ENCODE results near the gene SLC25A22. TPM values are rescaled to one million over a fixed set of nuclear protein-coding genes. Genes with fewer than 3 reads are reported as not detected.

SLC25A22 gene
- total RNA-seq, 3 donors from 2014 or later: 2.7 to 11.5 (median 4.7) TPM

DNA sequence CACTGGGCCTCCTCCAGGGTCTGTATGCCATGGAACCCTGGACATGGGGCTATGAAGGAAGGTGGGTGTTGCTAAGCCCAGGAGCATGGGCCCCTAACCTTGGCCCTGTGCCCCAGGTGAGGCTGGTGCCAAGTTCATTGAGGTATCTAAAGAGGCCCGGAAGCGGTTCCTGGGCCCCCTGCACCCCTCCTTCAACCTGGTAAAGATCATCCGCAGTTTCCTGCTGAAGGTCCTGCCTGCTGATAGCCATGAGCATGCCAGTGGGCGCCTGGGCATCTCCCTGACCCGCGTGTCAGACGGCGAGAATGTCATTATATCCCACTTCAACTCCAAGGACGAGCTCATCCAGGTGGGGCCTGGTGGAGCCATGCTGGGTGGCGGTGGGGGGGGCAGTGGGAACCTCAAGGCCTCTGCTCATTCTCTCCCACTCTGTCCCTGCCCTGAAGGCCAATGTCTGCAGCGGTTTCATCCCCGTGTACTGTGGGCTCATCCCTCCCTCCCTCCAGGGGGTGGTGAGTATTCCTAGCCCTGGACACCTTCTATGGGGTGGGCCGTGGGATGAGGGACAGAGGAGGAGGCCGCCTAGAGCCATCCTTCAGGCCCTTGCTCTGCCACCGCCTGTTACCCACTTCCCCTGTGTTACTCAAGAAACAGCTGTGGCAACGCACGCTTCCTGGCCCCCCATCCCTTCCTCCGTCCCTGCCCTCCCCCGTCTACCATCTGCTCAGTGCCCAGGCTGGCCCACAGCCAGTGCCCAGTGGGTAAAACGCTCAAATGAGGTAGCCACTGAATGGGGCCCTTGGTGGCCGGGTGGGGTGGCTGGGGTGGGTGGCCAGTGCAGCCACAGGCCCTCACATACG lies 23.7 kb upstream of the SLC25A22 start:
- H3K27me3 ChIP-seq: no peaks in the 10 kb centered on the region
- H3K4me3 ChIP-seq: peak overlapping the region; percentile 82 to 100 (median 94)
- intact Hi-C loops (cut with DNase I; ENCODE audit: low total_unique reads): no loop called here
- H3K9me3 ChIP-seq: no peaks in the 10 kb centered on the region
- H3K27ac ChIP-seq: peak overlapping the region; percentile 98 to 100
- peaks cover 12 to 38% of the 10 kb centered on the region in 2 donors for H3K4me1 ChIP-seq
- H3K36me3 ChIP-seq: peaks cover 9% of the 10 kb centered on the region
- TF ChIP-seq POLR2A (IDR thresholded peaks at IDR 0.05): no peak
- TF ChIP-seq POLR2AphosphoS5 (IDR thresholded peaks at IDR 0.05): no peak
- TF ChIP-seq, protein P1, sequence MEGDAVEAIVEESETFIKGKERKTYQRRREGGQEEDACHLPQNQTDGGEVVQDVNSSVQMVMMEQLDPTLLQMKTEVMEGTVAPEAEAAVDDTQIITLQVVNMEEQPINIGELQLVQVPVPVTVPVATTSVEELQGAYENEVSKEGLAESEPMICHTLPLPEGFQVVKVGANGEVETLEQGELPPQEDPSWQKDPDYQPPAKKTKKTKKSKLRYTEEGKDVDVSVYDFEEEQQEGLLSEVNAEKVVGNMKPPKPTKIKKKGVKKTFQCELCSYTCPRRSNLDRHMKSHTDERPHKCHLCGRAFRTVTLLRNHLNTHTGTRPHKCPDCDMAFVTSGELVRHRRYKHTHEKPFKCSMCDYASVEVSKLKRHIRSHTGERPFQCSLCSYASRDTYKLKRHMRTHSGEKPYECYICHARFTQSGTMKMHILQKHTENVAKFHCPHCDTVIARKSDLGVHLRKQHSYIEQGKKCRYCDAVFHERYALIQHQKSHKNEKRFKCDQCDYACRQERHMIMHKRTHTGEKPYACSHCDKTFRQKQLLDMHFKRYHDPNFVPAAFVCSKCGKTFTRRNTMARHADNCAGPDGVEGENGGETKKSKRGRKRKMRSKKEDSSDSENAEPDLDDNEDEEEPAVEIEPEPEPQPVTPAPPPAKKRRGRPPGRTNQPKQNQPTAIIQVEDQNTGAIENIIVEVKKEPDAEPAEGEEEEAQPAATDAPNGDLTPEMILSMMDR (IDR thresholded peaks at IDR 0.05): no peak
- DNase-seq (ENCODE audit: low spot score in 2 of 2): no peak

DNA sequence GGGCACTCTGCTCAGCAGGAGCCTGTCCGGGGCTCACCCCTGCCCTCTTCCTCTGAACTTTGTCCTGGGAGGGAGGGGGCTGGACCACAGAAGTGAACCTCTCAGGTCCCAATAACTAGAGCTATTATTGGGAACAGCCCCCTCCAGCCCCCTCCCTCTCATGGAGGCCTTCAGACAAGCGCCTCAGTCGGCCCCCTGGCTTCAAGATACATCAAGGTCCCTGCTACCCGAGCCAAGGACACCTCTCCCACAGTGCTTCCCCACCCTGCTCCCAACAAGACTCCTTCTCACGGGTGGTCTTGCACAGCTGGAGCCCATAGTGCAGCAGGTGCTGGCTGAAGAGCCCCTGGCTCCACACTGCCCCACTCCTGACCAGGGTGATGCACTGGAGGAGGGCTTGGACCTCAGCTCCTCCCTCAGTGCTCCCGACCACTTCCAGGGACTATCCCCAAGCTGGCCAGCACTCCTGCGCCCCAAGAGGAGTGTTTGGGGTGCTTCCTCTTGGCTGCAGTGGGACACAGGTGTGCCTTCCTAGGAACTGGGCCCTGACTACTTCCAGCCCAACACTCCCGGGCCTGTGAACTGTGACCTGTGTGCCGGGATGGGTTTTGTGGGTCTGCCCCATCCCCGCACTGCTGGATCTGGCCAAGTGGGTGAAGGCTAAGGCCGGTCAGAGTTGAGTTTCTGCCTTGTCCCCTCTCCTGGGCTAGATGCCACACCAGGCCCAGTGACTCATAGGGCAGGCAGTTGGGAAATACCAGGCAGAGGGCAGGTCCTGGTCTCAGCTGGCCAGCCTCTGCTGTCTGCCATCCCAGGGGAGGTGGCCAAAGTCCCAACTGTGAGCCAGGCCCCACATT lies 22.8 kb upstream of the SLC25A22 start:
- H3K27ac ChIP-seq: peak overlapping the region; percentile 98 to 100
- TF ChIP-seq POLR2A (IDR thresholded peaks at IDR 0.05) (no peak), POLR2AphosphoS5 (IDR thresholded peaks at IDR 0.05) (peak in 2 of 3 donors; percentile 30 to 87)
- TF ChIP-seq, protein P1 (IDR thresholded peaks at IDR 0.05): peak in 1 of 3 donors; percentile 11
- peak overlapping the region; percentile 82 to 100 (median 94) for H3K4me3 ChIP-seq
- peak; percentile 85 to 87 for DNase-seq (ENCODE audit: low spot score in 2 of 2)
- no peaks in the 10 kb centered on the region for H3K27me3 ChIP-seq
- H3K9me3 ChIP-seq: no peaks in the 10 kb centered on the region
- H3K36me3 ChIP-seq: peaks cover 9% of the 10 kb centered on the region
- peaks cover 12 to 38% of the 10 kb centered on the region in 2 donors for H3K4me1 ChIP-seq
- intact Hi-C loops (cut with DNase I; ENCODE audit: low total_unique reads): no loop called here

DNA sequence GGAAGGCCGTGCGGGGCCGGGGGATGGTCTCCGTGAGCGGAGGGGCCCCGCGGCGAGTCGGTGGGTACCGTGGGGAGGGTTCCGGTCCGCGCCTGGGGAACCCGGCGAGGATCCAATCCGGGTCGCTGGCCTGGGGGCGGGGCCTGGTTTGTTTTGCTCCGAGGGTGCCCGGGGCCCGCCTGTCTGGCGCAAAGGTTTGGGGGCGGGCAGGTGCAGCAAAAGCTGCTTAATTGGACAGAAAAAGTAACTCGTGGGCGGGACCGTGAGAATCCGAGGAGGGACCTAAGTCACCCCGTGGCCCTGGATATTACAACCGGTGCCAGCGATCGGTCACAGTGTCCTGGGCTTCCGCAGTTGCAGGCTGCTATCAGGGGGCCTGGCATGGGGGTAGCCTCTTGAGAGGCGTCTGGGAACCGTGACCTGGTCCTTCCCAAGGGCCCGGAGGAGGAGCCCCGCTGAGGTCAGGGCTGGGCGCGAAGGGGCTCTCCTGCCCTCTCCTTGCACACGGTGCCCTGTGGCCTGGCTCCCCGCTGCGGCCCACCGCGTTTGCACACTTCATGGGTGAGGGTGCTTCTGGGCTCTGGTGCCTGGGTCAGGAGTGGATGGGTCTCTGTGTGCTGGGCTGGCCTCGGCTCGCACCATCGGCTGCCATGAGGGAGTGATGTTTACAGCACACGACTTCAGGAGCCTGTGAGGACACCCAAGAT lies 22.0 kb upstream of the SLC25A22 start:
- Histone ChIP-seq H3K4me3 (peak overlapping the region; percentile 82 to 100 (median 94)), H3K36me3 (peaks cover 9% of the 10 kb centered on the region), H3K27ac (peak overlapping the region; percentile 98 to 100), H3K9me3 (no peaks in the 10 kb centered on the region), H3K4me1 (peaks cover 12 to 32% of the 10 kb centered on the region in 2 donors), H3K27me3 (no peaks in the 10 kb centered on the region)
- DNase-seq (ENCODE audit: low spot score in 2 of 2): peak; percentile 87 to 91
- no peak for TF ChIP-seq POLR2A (IDR thresholded peaks at IDR 0.05)
- TF ChIP-seq, protein P1 (IDR thresholded peaks at IDR 0.05): no peak
- no peak for TF ChIP-seq POLR2AphosphoS5 (IDR thresholded peaks at IDR 0.05)
- intact Hi-C loops (cut with DNase I; ENCODE audit: low total_unique reads): no loop called here

DNA sequence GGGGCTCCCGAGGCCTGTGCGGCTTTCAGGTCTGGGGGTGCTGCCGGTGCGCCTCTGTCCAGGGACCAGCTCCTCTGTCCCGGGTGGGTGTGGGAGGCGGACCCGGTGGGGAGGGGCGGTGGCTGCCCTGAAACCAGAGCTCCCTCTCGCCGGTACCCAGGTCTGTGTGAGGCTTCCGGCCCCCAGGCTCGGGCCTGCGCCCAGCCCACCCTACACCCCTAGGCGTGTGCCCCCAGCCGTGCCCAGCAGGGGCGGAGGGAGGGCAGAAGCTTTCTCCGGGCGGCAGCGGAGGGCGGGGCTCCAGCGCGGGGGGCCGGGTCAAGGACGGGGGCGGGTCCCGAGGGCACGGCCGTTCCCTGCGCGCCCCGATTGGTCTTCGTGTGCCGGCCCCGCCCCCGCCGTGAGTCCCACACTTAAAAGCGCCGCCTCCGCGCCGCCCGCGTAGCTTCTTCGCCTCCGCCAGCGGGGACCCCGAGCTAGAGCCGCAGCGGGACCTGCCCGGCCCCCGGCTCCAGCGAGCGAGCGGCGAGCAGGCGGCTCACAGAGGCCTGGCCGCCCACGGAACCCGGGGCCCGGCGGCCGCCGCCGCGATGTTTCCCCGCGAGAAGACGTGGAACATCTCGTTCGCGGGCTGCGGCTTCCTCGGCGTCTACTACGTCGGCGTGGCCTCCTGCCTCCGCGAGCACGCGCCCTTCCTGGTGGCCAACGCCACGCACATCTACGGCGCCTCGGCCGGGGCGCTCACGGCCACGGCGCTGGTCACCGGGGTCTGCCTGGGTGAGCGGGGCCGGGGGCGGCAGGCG lies 21.2 kb upstream of the SLC25A22 start:
- intact Hi-C loops (cut with DNase I; ENCODE audit: low total_unique reads): no loop called here
- H3K4me3 ChIP-seq: peak overlapping the region; percentile 82 to 100 (median 94)
- peaks cover 12 to 25% of the 10 kb centered on the region in 2 donors for H3K4me1 ChIP-seq
- no peaks in the 10 kb centered on the region for H3K9me3 ChIP-seq
- DNase-seq (ENCODE audit: low spot score in 2 of 2): peak; percentile 90 to 98
- TF ChIP-seq POLR2A (IDR thresholded peaks at IDR 0.05) (peak; percentile 10), POLR2AphosphoS5 (IDR thresholded peaks at IDR 0.05) (peak; percentile 71 to 81 (median 74))
- TF ChIP-seq, protein P1 (IDR thresholded peaks at IDR 0.05): peak; percentile 25 to 60 (median 56)
- no peaks in the 10 kb centered on the region for H3K27me3 ChIP-seq
- H3K27ac ChIP-seq: peak overlapping the region; percentile 98 to 100
- peaks cover 7% of the 10 kb centered on the region for H3K36me3 ChIP-seq

All from breast epithelium (tissue), 4 donors.